GM19372 (cell line): ENCODE data around the gene CASP2.
A peak's percentile ranks its signal among the peaks of the same experiment; 100 is the strongest.

ENCODE experiments used
- ATAC-seq: cut with Tn5 transposase; IDR thresholded peaks from one replicate; pipeline ENCODE4 v1.9.1; 2021; ENCODE audit warnings: mild to moderate bottlenecking, low read depth, moderate library complexity; ENCODE audit not compliant: unreplicated experiment

The CASP2 gene

GRCh38 chr7:143287935-143288826, at the start of gene CASP2:
Gene CASP2 (plus strand): TSS chr7:143288351. CDS start chr7:143288456, 105 bp downstream.
- peak; percentile 90 for ATAC-seq

- ATAC-seq, result no peak
Observed at GRCh38 chr7:143239813-143240212, 48.3 kb upstream of the CASP2 start.

- ATAC-seq, result peak; percentile 95
Observed at GRCh38 chr7:143240291-143241168, 47.6 kb upstream of the CASP2 start.

- no peak for ATAC-seq
Observed at GRCh38 chr7:143242306-143242705, 45.8 kb upstream of the CASP2 start.

- ATAC-seq, result no peak
Observed at GRCh38 chr7:143243111-143243510, 45.0 kb upstream of the CASP2 start.

- no peak for ATAC-seq
Observed at GRCh38 chr7:143243614-143244013, 44.5 kb upstream of the CASP2 start.

GRCh38 chr7:143244321-143244720, 43.8 kb upstream of the CASP2 start:
- no peak for ATAC-seq

- ATAC-seq, result no peak
Observed at GRCh38 chr7:143245123-143245522, 43.0 kb upstream of the CASP2 start.

GRCh38 chr7:143247372-143247771, 40.8 kb upstream of the CASP2 start:
- ATAC-seq, result no peak

- no peak for ATAC-seq
Observed at GRCh38 chr7:143248761-143249354, 39.3 kb upstream of the CASP2 start.

- ATAC-seq, result no peak
Observed at GRCh38 chr7:143250199-143250598, 38.0 kb upstream of the CASP2 start.

- ATAC-seq, result no peak
Observed at GRCh38 chr7:143250822-143251221, 37.3 kb upstream of the CASP2 start.

- ATAC-seq, result no peak
Observed at GRCh38 chr7:143252006-143252405, 36.1 kb upstream of the CASP2 start.

GRCh38 chr7:143255564-143255963, 32.6 kb upstream of the CASP2 start:
- ATAC-seq, result no peak

GRCh38 chr7:143256325-143256724, 31.8 kb upstream of the CASP2 start:
- ATAC-seq, result no peak

- peak; percentile 62 for ATAC-seq
Observed at GRCh38 chr7:143256932-143257331, 31.2 kb upstream of the CASP2 start.

- ATAC-seq, result no peak
Observed at GRCh38 chr7:143257501-143257900, 30.6 kb upstream of the CASP2 start.

GRCh38 chr7:143258831-143259230, 29.3 kb upstream of the CASP2 start:
- ATAC-seq, result no peak

- ATAC-seq, result no peak
Observed at GRCh38 chr7:143259765-143260164, 28.4 kb upstream of the CASP2 start.

GRCh38 chr7:143261901-143262300, 26.2 kb upstream of the CASP2 start:
- no peak for ATAC-seq
